ENCODE measurements around the gene PCDHGB6. TPM values are rescaled to one million over a fixed set of nuclear protein-coding genes. Genes with fewer than 3 reads are reported as not detected.
"Not testable (repeated sequence)": the region's sequence is repeated elsewhere in the genome, so short reads cannot be mapped to it uniquely, and the experiment has no call there.

The PCDHGB6 gene
- total RNA-seq, 1 donor from 2014 or later = 23.1 TPM

DNA sequence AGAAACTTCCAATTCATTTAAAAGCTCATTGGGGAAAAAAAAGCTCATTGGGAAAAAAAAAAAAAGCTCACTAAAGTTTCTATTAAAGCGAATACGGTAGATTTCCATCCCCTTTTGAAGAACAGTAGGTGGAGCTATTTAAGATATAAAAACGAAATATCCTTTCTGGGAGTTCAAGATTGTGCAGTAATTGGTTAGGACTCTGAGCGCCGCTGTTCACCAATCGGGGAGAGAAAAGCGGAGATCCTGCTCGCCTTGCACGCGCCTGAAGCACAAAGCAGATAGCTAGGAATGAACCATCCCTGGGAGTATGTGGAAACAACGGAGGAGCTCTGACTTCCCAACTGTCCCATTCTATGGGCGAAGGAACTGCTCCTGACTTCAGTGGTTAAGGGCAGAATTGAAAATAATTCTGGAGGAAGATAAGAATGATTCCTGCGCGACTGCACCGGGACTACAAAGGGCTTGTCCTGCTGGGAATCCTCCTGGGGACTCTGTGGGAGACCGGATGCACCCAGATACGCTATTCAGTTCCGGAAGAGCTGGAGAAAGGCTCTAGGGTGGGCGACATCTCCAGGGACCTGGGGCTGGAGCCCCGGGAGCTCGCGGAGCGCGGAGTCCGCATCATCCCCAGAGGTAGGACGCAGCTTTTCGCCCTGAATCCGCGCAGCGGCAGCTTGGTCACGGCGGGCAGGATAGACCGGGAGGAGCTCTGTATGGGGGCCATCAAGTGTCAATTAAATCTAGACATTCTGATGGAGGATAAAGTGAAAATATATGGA is 22.7 kb downstream of the PCDHGB6 start, which contains the start of gene PCDHGA12:
PCDHGA12 (plus strand) TSS at position 176 of the 782 bp plus-strand sequence; CDS start at position 429, 253 bp downstream.
- H3K27ac Mint-ChIP-seq = peak within 1 kb of the TSS; percentile 93
- peaks cover 63% of the 10 kb centered on the region for H3K36me3 Mint-ChIP-seq (ENCODE audit: insufficient read depth)
- TF ChIP-seq, protein P1, sequence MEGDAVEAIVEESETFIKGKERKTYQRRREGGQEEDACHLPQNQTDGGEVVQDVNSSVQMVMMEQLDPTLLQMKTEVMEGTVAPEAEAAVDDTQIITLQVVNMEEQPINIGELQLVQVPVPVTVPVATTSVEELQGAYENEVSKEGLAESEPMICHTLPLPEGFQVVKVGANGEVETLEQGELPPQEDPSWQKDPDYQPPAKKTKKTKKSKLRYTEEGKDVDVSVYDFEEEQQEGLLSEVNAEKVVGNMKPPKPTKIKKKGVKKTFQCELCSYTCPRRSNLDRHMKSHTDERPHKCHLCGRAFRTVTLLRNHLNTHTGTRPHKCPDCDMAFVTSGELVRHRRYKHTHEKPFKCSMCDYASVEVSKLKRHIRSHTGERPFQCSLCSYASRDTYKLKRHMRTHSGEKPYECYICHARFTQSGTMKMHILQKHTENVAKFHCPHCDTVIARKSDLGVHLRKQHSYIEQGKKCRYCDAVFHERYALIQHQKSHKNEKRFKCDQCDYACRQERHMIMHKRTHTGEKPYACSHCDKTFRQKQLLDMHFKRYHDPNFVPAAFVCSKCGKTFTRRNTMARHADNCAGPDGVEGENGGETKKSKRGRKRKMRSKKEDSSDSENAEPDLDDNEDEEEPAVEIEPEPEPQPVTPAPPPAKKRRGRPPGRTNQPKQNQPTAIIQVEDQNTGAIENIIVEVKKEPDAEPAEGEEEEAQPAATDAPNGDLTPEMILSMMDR (IDR thresholded peaks at IDR 0.05; ENCODE audit: unreplicated experiment) = no peak

DNA sequence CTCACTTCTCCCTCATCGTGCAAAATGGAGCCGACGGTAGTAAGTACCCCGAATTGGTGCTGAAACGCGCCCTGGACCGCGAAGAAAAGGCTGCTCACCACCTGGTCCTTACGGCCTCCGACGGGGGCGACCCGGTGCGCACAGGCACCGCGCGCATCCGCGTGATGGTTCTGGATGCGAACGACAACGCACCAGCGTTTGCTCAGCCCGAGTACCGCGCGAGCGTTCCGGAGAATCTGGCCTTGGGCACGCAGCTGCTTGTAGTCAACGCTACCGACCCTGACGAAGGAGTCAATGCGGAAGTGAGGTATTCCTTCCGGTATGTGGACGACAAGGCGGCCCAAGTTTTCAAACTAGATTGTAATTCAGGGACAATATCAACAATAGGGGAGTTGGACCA is 23.5 kb downstream of the PCDHGB6 start:
- TF ChIP-seq, protein P1 (IDR thresholded peaks at IDR 0.05; ENCODE audit: unreplicated experiment) = no peak
- no peaks in the 10 kb centered on the region for H3K4me1 Mint-ChIP-seq (ENCODE audit: low read depth)
- H3K9me3 Mint-ChIP-seq (ENCODE audit: low read depth) = peaks cover 51% of the 10 kb centered on the region
- no peak overlapping the region for H3K4me3 Mint-ChIP-seq (ENCODE audit: low read depth)
- H3K27me3 Mint-ChIP-seq = no peaks in the 10 kb centered on the region
- peak overlapping the region; percentile 77 for H3K27ac Mint-ChIP-seq
- DNase-seq (ENCODE audit: low spot score, unreplicated experiment) = no peak
- peaks cover 59% of the 10 kb centered on the region for H3K36me3 Mint-ChIP-seq (ENCODE audit: insufficient read depth)

More for the DNA sequence above, 22.7 kb downstream of the PCDHGB6 start, which contains the start of gene PCDHGA12:
- H3K9me3 Mint-ChIP-seq (ENCODE audit: low read depth) = peaks cover 54% of the 10 kb centered on the region
- no peak for DNase-seq (ENCODE audit: low spot score, unreplicated experiment)
- no peak within 1 kb of the TSS for H3K4me3 Mint-ChIP-seq (ENCODE audit: low read depth)
- H3K27me3 Mint-ChIP-seq = no peaks in the 10 kb centered on the region
- no peaks in the 10 kb centered on the region for H3K4me1 Mint-ChIP-seq (ENCODE audit: low read depth)

DNA sequence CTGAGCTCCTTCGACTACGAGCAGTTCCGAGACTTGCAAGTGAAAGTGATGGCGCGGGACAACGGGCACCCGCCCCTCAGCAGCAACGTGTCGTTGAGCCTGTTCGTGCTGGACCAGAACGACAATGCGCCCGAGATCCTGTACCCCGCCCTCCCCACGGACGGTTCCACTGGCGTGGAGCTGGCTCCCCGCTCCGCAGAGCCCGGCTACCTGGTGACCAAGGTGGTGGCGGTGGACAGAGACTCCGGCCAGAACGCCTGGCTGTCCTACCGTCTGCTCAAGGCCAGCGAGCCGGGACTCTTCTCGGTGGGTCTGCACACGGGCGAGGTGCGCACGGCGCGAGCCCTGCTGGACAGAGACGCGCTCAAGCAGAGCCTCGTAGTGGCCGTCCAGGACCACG is 24.5 kb downstream of the PCDHGB6 start:
- H3K4me3 Mint-ChIP-seq (ENCODE audit: low read depth); H3K4me1 Mint-ChIP-seq (ENCODE audit: low read depth); H3K27me3 Mint-ChIP-seq; DNase-seq (ENCODE audit: low spot score, unreplicated experiment): not testable (repeated sequence)
- Mint-ChIP-seq H3K27ac (peak overlapping the region; percentile 77), H3K9me3 (ENCODE audit: low read depth) (peaks cover 51% of the 10 kb centered on the region), H3K36me3 (ENCODE audit: insufficient read depth) (peaks cover 53% of the 10 kb centered on the region)

DNA sequence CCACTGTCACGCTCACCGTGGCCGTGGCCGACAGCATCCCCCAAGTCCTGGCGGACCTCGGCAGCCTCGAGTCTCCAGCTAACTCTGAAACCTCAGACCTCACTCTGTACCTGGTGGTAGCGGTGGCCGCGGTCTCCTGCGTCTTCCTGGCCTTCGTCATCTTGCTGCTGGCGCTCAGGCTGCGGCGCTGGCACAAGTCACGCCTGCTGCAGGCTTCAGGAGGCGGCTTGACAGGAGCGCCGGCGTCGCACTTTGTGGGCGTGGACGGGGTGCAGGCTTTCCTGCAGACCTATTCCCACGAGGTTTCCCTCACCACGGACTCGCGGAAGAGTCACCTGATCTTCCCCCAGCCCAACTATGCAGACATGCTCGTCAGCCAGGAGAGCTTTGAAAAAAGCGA is 24.9 kb downstream of the PCDHGB6 start:
- H3K27me3 Mint-ChIP-seq; H3K27ac Mint-ChIP-seq; H3K4me1 Mint-ChIP-seq (ENCODE audit: low read depth); H3K4me3 Mint-ChIP-seq (ENCODE audit: low read depth); DNase-seq (ENCODE audit: low spot score, unreplicated experiment): not testable (repeated sequence)
- Mint-ChIP-seq H3K9me3 (ENCODE audit: low read depth) (peaks cover 51% of the 10 kb centered on the region), H3K36me3 (ENCODE audit: insufficient read depth) (peaks cover 52% of the 10 kb centered on the region)

DNA sequence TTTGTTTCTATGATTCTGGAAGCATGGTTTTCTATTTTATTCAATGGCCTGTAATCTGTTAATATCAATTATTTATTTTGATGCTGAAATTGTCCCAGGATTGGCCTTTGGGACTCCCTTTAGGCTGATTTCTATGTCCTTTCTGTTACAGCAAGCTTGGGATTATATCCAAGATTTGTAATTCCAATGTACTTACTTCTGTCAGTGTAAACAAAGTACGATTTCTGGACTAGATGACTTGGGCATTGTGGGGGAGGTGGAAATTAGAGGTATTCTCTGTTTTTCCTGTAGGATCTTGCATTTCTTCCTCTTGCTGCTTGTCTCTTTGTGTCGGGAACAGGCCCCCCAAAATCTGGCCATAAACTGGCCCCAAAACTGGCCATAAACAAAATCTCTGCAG is 26.2 kb downstream of the PCDHGB6 start:
- H3K36me3 Mint-ChIP-seq (ENCODE audit: insufficient read depth) = peaks cover 47% of the 10 kb centered on the region
- peak overlapping the region; percentile 56 for H3K27ac Mint-ChIP-seq
- H3K27me3 Mint-ChIP-seq = no peaks in the 10 kb centered on the region
- H3K9me3 Mint-ChIP-seq (ENCODE audit: low read depth) = peaks cover 48% of the 10 kb centered on the region
- TF ChIP-seq, protein P1 (IDR thresholded peaks at IDR 0.05; ENCODE audit: unreplicated experiment) = no peak
- DNase-seq (ENCODE audit: low spot score, unreplicated experiment) = no peak
- H3K4me3 Mint-ChIP-seq (ENCODE audit: low read depth) = no peak overlapping the region
- no peaks in the 10 kb centered on the region for H3K4me1 Mint-ChIP-seq (ENCODE audit: low read depth)

DNA sequence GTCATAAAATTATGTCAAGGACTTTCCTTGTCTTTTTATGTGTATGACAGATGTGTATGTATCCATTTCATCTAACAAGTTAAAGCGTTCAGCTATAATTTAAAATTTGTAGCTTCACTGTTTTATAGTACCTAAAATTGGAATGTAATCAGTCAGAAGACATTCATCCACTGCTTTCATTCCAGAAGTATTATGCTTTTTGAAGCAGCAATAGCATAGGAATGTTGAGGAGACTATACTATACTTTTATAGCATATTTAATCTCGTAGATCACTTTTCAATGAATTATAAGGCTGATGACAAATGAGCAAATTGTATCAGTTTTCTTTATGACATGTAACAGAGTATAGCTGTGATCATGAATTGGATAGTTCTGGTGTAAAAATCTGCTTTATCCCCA is 29.4 kb downstream of the PCDHGB6 start:
- peaks cover 44% of the 10 kb centered on the region for H3K36me3 Mint-ChIP-seq (ENCODE audit: insufficient read depth)
- H3K27me3 Mint-ChIP-seq = no peaks in the 10 kb centered on the region
- no peak overlapping the region for H3K4me3 Mint-ChIP-seq (ENCODE audit: low read depth)
- peaks cover 45% of the 10 kb centered on the region for H3K9me3 Mint-ChIP-seq (ENCODE audit: low read depth)
- no peak overlapping the region for H3K27ac Mint-ChIP-seq
- no peaks in the 10 kb centered on the region for H3K4me1 Mint-ChIP-seq (ENCODE audit: low read depth)
- DNase-seq (ENCODE audit: low spot score, unreplicated experiment) = no peak
- TF ChIP-seq, protein P1 (IDR thresholded peaks at IDR 0.05; ENCODE audit: unreplicated experiment) = no peak

All from progenitor cell of endocrine pancreas (in vitro differentiated cells).